HCT116 (cell line): Measurements from ENCODE around the gene SH3BP4. TPM values are rescaled to one million over a fixed set of nuclear protein-coding genes. Genes with fewer than 3 reads are reported as not detected.

ENCODE experiments used
- ATAC-seq: fragments of 200-7000 bp; cut with Tn5 transposase; 2 replicates; pipeline ENCODE4 v1.9.1; 2020; ENCODE audit warnings: mild to moderate bottlenecking, moderate library complexity
- BruUV-seq: library from RNA; stranded (reverse); fragments of 400-500 nt; replicated peaks from 2 replicates; lab custom pipeline; 2021; lab: Mats Ljungman, UMichigan
- CTCF ChIA-PET: fragments of 300-600 bp; sonication (Branson Sonifier 250); formaldehyde crosslinking; loops from one replicate; lab custom pipeline; 2021; ENCODE audit warnings: antibody characterized with exemption; lab: Charles Lee
- POLR2A ChIA-PET: fragments of 300-600, 350-600 bp; sonication (Branson Sonifier 250); formaldehyde crosslinking; loops from one replicate; lab custom pipeline; 2021; ENCODE audit warnings: antibody characterized with exemption; lab: Charles Lee
- RAD21 ChIA-PET, 2 experiments: fragments of 300-600 bp; sonication (Branson Sonifier 250); formaldehyde crosslinking; loops; one replicate each; lab custom pipeline; 2023; ENCODE audit warnings: low total read pairs in 2 of 2; ENCODE audit not compliant: uncharacterized antibody in 2 of 2, unreplicated experiment in 2 of 2, low non-redundant PET in 1 of 2; lab: Charles Lee
- DNase-seq: peaks from one replicate; pipeline ENCODE4 v3.0.0-alpha.2; 2010; ENCODE audit warnings: low read depth, low spot score
- H2AFZ ChIP-seq: fragments of 200-600 bp; shearing (Covaris generic), sonication (generic); 2 replicates; pipeline ENCODE4 v1.6.1; 2017; ENCODE audit warnings: low read depth, mixed run types, mixed read lengths, antibody characterized with exemption, low read length; ENCODE audit not compliant: poor library complexity, severe bottlenecking
- H3K27ac ChIP-seq: 2 replicates; pipeline ENCODE4 v1.5.1; 2012; ENCODE audit warnings: low read depth, low read length
- H3K27me3 ChIP-seq: fragments of 200-600 bp; sonication (generic); 2 replicates; pipeline ENCODE4 v1.6.1; 2016; ENCODE audit warnings: mixed run types, low read length, mixed read lengths; ENCODE audit not compliant: insufficient read depth
- H3K36me3 ChIP-seq, 2 experiments: fragments of 200-500 bp in 1 of 2; fragments of 200-600 bp in 1 of 2; sonication (Bioruptor generic) in 1 of 2; sonication (generic) in 1 of 2; 2 replicates each; pipeline versions ENCODE4 v1.5.1 to v1.6.1; 2014 to 2016; ENCODE audit warnings: low read length in 2 of 2, inconsistent platforms in 1 of 2, mixed read lengths in 1 of 2, mixed run types in 1 of 2; ENCODE audit not compliant: insufficient read depth in 2 of 2, control insufficient read depth in 1 of 2
- H3K4me1 ChIP-seq, 2 experiments: fragments of 200-600 bp in 1 of 2; sonication (generic) in 1 of 2; 2 replicates each; pipeline versions ENCODE4 v1.5.1 to v1.6.1; 2012 to 2017; ENCODE audit warnings: low read length in 2 of 2, inconsistent platforms in 1 of 2, mild to moderate bottlenecking in 1 of 2, mixed read lengths in 1 of 2, mixed run types in 1 of 2, moderate library complexity in 1 of 2; ENCODE audit not compliant: insufficient read depth in 2 of 2, control insufficient read depth in 1 of 2
- H3K4me2 ChIP-seq: fragments of 200-600 bp; sonication (generic); 2 replicates; pipeline ENCODE4 v1.6.1; 2017; ENCODE audit warnings: mixed run types, low read length, mixed read lengths
- H3K4me3 ChIP-seq, 2 experiments: fragments of 200-600 bp in 1 of 2; sonication (generic) in 1 of 2; replicated peaks in 1 of 2; 2 replicates each; pipeline ENCODE4 v1.5.1; 2011 to 2016; ENCODE audit warnings: low read length in 2 of 2, control low read depth in 1 of 2, low read depth in 1 of 2, mild to moderate bottlenecking in 1 of 2, mixed read lengths in 1 of 2, mixed run types in 1 of 2
- H3K79me2 ChIP-seq: fragments of 200-600 bp; sonication (generic); 2 replicates; pipeline ENCODE4 v1.6.1; 2017; ENCODE audit warnings: mild to moderate bottlenecking, mixed run types, low read length, moderate library complexity, mixed read lengths; ENCODE audit not compliant: insufficient read depth
- H3K9ac ChIP-seq: fragments of 200-600 bp; sonication (generic); 2 replicates; pipeline ENCODE4 v1.6.1; 2016; ENCODE audit warnings: low read length, mixed read lengths
- H3K9me2 ChIP-seq: fragments of 200-600 bp; sonication (generic), shearing (Covaris generic); 2 replicates; pipeline ENCODE4 v1.6.1; 2017; ENCODE audit warnings: mixed run types, mild to moderate bottlenecking, moderate library complexity; ENCODE audit not compliant: insufficient read depth
- H3K9me3 ChIP-seq, 2 experiments: fragments of 200-500 bp in 1 of 2; fragments of 200-600 bp in 1 of 2; sonication (Bioruptor generic) in 1 of 2; sonication (generic) in 1 of 2; 2 replicates each; pipeline ENCODE4 v1.6.1; 2014 to 2017; ENCODE audit warnings: low read length in 2 of 2, mixed read lengths in 2 of 2, inconsistent platforms in 1 of 2, low read depth in 1 of 2, mild to moderate bottlenecking in 1 of 2, mixed run types in 1 of 2, moderate library complexity in 1 of 2; ENCODE audit not compliant: control insufficient read depth in 1 of 2, insufficient read depth in 1 of 2
- H4K20me1 ChIP-seq: fragments of 200-600 bp; sonication (generic), shearing (Covaris generic); 2 replicates; pipeline ENCODE4 v1.6.1; 2017; ENCODE audit warnings: mixed run types, mild to moderate bottlenecking, moderate library complexity; ENCODE audit not compliant: insufficient read depth
- ELF1 ChIP-seq: IDR thresholded peaks from 2 replicates; pipeline ENCODE4 v1.6.1; 2012; ENCODE audit warnings: low read depth, borderline replicate concordance
- FOSL1 ChIP-seq: IDR thresholded peaks from 2 replicates; pipeline ENCODE4 v1.6.1; 2012; ENCODE audit warnings: low read depth
- MAX ChIP-seq: IDR thresholded peaks from 2 replicates; pipeline ENCODE4 v1.6.1; 2012
- POLR2A ChIP-seq: IDR thresholded peaks from 2 replicates; pipeline ENCODE4 v1.7.0; 2011; ENCODE audit warnings: borderline replicate concordance; ENCODE audit not compliant: insufficient read depth, insufficient read length; ENCODE audit errors: extremely low read depth
- POLR2AphosphoS5 ChIP-seq: IDR thresholded peaks from 2 replicates; pipeline ENCODE4 v1.6.1; 2011; ENCODE audit warnings: mild to moderate bottlenecking, low read depth, low read length, moderate library complexity
- SIN3A ChIP-seq: IDR thresholded peaks from 2 replicates; pipeline ENCODE4 v1.6.1; 2012; ENCODE audit warnings: low read depth
- SP1 ChIP-seq: IDR thresholded peaks from 2 replicates; pipeline ENCODE4 v1.6.1; 2012; ENCODE audit warnings: low read depth
- ZFX ChIP-seq: fragments of 450-650 bp; IDR thresholded peaks from 2 replicates; pipeline ENCODE4 v1.6.1; 2017
- intact Hi-C: fragments of 100-400 bp; cut with micrococcal nuclease; formaldehyde crosslinking; loops from 2 replicates; pipeline ENCODE4 v1.10.0; 2022
- total RNA-seq: library from RNA; stranded (reverse); gene quantifications from one replicate; pipeline ENCODE4 v1.2.1, GENCODE V29; 2021; ENCODE audit not compliant: unreplicated experiment
- TF ChIP-seq, protein P1 (sequence below): IDR thresholded peaks from 2 replicates; pipeline ENCODE4 v1.6.1; 2012
- TF ChIP-seq, protein P2 (sequence below), 3 experiments: fragments of 200-600 bp in 1 of 3; sonication (generic) in 1 of 3; IDR thresholded peaks in 2 of 3; conservative IDR thresholded peaks in 1 of 3; 2 replicates each; pipeline ENCODE4 v1.5.1; 2012 to 2017; ENCODE audit warnings: low read depth in 2 of 3, low read length in 2 of 3, antibody characterized with exemption in 1 of 3, borderline replicate concordance in 1 of 3, control low read depth in 1 of 3, mild to moderate bottlenecking in 1 of 3, mixed read lengths in 1 of 3, mixed run types in 1 of 3, moderate library complexity in 1 of 3; ENCODE audit not compliant: insufficient read depth in 1 of 3
- TF ChIP-seq, protein P3 (sequence below): IDR thresholded peaks from 2 replicates; pipeline ENCODE4 v1.6.1; 2012; ENCODE audit warnings: low read depth

Gene SH3BP4
- total RNA-seq, 1 experiment from 2014 or later = 32.9 TPM

GRCh38 chr2:235000426-235001236 is 48.8 kb downstream of the SH3BP4 start:
- ATAC-seq (no peak), DNase-seq (no peak)
- Histone ChIP-seq H3K9ac (no peak overlapping the region), H3K4me2 (no peak overlapping the region), H3K9me3 (no peaks in the 10 kb centered on the region), H3K27me3 (no peaks in the 10 kb centered on the region), H3K27ac (no peak overlapping the region), H3K9me2 (no peaks in the 10 kb centered on the region), H3K4me1 (peaks cover 38 to 55% of the 10 kb centered on the region in 2 experiments), H2AFZ (no peak overlapping the region), H3K4me3 (no peak overlapping the region), H4K20me1 (no peaks in the 10 kb centered on the region), H3K79me2 (peaks cover 36% of the 10 kb centered on the region), H3K36me3 (no peaks in the 10 kb centered on the region)
- no TSS peak for BruUV-seq
- TF ChIP-seq ZFX (no peak), POLR2A (no peak), SP1 (no peak)
- TF ChIP-seq, protein P1, sequence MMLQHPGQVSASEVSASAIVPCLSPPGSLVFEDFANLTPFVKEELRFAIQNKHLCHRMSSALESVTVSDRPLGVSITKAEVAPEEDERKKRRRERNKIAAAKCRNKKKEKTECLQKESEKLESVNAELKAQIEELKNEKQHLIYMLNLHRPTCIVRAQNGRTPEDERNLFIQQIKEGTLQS = no peak
- intact Hi-C loops = no loop called here
- ChIA-PET RAD21 (no interaction called here), POLR2A (no interaction called here), CTCF (no interaction called here)

GRCh38 chr2:235001237-235002133 is 49.7 kb downstream of the SH3BP4 start:
- Histone ChIP-seq H3K27me3 (no peaks in the 10 kb centered on the region), H3K79me2 (peaks cover 38% of the 10 kb centered on the region; the same call in 1 of the 2 replicates), H3K27ac (no peak overlapping the region), H2AFZ (no peak overlapping the region), H3K9ac (no peak overlapping the region), H3K4me1 (peaks cover 38 to 55% of the 10 kb centered on the region in 2 experiments), H3K9me2 (no peaks in the 10 kb centered on the region), H3K4me3 (no peak overlapping the region), H3K4me2 (no peak overlapping the region), H3K36me3 (no peaks in the 10 kb centered on the region), H4K20me1 (no peaks in the 10 kb centered on the region), H3K9me3 (no peaks in the 10 kb centered on the region)
- ATAC-seq (no peak), DNase-seq (no peak)
- CTCF ChIA-PET = no interaction called here
- no TSS peak for BruUV-seq
- RAD21 ChIA-PET = no interaction called here
- intact Hi-C loops = no loop called here
- POLR2A ChIA-PET = no interaction called here
- TF ChIP-seq, protein P1 = no peak
- no peak for TF ChIP-seq FOSL1
- no peak for TF ChIP-seq ELF1
- TF ChIP-seq SIN3A = no peak
- TF ChIP-seq POLR2AphosphoS5 = no peak
- TF ChIP-seq, protein P2, sequence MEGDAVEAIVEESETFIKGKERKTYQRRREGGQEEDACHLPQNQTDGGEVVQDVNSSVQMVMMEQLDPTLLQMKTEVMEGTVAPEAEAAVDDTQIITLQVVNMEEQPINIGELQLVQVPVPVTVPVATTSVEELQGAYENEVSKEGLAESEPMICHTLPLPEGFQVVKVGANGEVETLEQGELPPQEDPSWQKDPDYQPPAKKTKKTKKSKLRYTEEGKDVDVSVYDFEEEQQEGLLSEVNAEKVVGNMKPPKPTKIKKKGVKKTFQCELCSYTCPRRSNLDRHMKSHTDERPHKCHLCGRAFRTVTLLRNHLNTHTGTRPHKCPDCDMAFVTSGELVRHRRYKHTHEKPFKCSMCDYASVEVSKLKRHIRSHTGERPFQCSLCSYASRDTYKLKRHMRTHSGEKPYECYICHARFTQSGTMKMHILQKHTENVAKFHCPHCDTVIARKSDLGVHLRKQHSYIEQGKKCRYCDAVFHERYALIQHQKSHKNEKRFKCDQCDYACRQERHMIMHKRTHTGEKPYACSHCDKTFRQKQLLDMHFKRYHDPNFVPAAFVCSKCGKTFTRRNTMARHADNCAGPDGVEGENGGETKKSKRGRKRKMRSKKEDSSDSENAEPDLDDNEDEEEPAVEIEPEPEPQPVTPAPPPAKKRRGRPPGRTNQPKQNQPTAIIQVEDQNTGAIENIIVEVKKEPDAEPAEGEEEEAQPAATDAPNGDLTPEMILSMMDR (IDR thresholded peaks at IDR 0.05 in 2 of 3, conservative IDR thresholded peaks at IDR 0.05 in 1 of 3; ENCODE audit: borderline replicate concordance in 1 of 3, insufficient read depth in 1 of 3, low read depth in 2 of 3, low read length in 2 of 3) = no peak
- no peak for TF ChIP-seq MAX
- TF ChIP-seq ZFX = no peak
- TF ChIP-seq, protein P3, sequence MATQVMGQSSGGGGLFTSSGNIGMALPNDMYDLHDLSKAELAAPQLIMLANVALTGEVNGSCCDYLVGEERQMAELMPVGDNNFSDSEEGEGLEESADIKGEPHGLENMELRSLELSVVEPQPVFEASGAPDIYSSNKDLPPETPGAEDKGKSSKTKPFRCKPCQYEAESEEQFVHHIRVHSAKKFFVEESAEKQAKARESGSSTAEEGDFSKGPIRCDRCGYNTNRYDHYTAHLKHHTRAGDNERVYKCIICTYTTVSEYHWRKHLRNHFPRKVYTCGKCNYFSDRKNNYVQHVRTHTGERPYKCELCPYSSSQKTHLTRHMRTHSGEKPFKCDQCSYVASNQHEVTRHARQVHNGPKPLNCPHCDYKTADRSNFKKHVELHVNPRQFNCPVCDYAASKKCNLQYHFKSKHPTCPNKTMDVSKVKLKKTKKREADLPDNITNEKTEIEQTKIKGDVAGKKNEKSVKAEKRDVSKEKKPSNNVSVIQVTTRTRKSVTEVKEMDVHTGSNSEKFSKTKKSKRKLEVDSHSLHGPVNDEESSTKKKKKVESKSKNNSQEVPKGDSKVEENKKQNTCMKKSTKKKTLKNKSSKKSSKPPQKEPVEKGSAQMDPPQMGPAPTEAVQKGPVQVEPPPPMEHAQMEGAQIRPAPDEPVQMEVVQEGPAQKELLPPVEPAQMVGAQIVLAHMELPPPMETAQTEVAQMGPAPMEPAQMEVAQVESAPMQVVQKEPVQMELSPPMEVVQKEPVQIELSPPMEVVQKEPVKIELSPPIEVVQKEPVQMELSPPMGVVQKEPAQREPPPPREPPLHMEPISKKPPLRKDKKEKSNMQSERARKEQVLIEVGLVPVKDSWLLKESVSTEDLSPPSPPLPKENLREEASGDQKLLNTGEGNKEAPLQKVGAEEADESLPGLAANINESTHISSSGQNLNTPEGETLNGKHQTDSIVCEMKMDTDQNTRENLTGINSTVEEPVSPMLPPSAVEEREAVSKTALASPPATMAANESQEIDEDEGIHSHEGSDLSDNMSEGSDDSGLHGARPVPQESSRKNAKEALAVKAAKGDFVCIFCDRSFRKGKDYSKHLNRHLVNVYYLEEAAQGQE = no peak
